ENCODE results near the gene SELENOF.

- TF ChIP-seq ZNF331 (CRISPR knock-in tag; IDR thresholded peaks at IDR 0.05): no peak
- no peak for TF ChIP-seq TRIM24 (CRISPR knock-in tag; IDR thresholded peaks at IDR 0.05)
- no peak for TF ChIP-seq ZNF24 (IDR thresholded peaks at IDR 0.05)
- no peak for TF ChIP-seq NR1H2 (CRISPR knock-in tag; IDR thresholded peaks at IDR 0.05; ENCODE audit: borderline replicate concordance, low read depth)
- TF ChIP-seq KAT7 (CRISPR knock-in tag; IDR thresholded peaks at IDR 0.05; ENCODE audit: borderline replicate concordance): no peak
- no peak for TF ChIP-seq BORCS8-MEF2B (CRISPR knock-in tag; IDR thresholded peaks at IDR 0.05)
- no peak for TF ChIP-seq MXD4 (CRISPR knock-in tag; IDR thresholded peaks at IDR 0.05)
- TF ChIP-seq SMC3 (IDR thresholded peaks at IDR 0.05; ENCODE audit: low read length): no peak
- TF ChIP-seq, protein P1, sequence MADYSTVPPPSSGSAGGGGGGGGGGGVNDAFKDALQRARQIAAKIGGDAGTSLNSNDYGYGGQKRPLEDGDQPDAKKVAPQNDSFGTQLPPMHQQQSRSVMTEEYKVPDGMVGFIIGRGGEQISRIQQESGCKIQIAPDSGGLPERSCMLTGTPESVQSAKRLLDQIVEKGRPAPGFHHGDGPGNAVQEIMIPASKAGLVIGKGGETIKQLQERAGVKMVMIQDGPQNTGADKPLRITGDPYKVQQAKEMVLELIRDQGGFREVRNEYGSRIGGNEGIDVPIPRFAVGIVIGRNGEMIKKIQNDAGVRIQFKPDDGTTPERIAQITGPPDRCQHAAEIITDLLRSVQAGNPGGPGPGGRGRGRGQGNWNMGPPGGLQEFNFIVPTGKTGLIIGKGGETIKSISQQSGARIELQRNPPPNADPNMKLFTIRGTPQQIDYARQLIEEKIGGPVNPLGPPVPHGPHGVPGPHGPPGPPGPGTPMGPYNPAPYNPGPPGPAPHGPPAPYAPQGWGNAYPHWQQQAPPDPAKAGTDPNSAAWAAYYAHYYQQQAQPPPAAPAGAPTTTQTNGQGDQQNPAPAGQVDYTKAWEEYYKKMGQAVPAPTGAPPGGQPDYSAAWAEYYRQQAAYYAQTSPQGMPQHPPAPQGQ (CRISPR knock-in tag; IDR thresholded peaks at IDR 0.05; ENCODE audit: borderline replicate concordance): no peak
- TF ChIP-seq ZNF589 (CRISPR knock-in tag; conservative IDR thresholded peaks at IDR 0.05): no peak
- TF ChIP-seq, protein P2, sequence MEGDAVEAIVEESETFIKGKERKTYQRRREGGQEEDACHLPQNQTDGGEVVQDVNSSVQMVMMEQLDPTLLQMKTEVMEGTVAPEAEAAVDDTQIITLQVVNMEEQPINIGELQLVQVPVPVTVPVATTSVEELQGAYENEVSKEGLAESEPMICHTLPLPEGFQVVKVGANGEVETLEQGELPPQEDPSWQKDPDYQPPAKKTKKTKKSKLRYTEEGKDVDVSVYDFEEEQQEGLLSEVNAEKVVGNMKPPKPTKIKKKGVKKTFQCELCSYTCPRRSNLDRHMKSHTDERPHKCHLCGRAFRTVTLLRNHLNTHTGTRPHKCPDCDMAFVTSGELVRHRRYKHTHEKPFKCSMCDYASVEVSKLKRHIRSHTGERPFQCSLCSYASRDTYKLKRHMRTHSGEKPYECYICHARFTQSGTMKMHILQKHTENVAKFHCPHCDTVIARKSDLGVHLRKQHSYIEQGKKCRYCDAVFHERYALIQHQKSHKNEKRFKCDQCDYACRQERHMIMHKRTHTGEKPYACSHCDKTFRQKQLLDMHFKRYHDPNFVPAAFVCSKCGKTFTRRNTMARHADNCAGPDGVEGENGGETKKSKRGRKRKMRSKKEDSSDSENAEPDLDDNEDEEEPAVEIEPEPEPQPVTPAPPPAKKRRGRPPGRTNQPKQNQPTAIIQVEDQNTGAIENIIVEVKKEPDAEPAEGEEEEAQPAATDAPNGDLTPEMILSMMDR (CRISPR knock-in tag; IDR thresholded peaks at IDR 0.05): no peak
Observed at GRCh38 chr1:86905875-86906274, 8.1 kb downstream of the SELENOF start.
